B cell (primary cell): ENCODE results near the gene ITGB7.

Source experiments
- EZH2 ChIP-seq: IDR thresholded peaks from 2 replicates; pipeline ENCODE4 v1.6.1; 2012; ENCODE audit warnings: borderline replicate concordance, low read depth, mild to moderate bottlenecking, moderate library complexity, low read length; ENCODE audit not compliant: insufficient read depth, poor library complexity, severe bottlenecking
- TF ChIP-seq, protein P1 (sequence below): fragments of 200-600 bp; IDR thresholded peaks from one replicate; pipeline ENCODE4 v1.8.0; 2022; ENCODE audit warnings: antibody characterized with exemption, mild to moderate bottlenecking

DNA sequence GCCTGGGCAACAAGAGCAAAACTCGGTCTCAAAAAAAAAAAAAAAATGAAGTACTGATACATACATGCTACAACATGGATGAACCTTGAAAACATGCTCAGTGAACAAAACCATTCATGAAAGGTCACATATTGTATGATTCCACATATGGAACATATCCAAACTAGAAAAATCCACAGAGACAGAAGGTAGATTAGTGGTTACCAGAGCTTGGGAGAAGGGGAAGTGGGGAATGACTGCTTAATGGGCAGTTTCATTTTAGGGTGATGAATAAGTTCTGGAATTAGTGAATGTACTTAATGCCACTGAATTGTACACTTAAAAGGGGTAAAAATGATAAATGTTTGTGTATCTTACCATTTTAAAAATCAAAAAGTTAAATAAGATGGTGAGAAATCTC lies 2.7 kb downstream of the ITGB7 start:
- TF ChIP-seq, protein P1, sequence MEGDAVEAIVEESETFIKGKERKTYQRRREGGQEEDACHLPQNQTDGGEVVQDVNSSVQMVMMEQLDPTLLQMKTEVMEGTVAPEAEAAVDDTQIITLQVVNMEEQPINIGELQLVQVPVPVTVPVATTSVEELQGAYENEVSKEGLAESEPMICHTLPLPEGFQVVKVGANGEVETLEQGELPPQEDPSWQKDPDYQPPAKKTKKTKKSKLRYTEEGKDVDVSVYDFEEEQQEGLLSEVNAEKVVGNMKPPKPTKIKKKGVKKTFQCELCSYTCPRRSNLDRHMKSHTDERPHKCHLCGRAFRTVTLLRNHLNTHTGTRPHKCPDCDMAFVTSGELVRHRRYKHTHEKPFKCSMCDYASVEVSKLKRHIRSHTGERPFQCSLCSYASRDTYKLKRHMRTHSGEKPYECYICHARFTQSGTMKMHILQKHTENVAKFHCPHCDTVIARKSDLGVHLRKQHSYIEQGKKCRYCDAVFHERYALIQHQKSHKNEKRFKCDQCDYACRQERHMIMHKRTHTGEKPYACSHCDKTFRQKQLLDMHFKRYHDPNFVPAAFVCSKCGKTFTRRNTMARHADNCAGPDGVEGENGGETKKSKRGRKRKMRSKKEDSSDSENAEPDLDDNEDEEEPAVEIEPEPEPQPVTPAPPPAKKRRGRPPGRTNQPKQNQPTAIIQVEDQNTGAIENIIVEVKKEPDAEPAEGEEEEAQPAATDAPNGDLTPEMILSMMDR: no peak
- TF ChIP-seq EZH2: no peak
